ENCODE data around the gene GDPD5.

DNA sequence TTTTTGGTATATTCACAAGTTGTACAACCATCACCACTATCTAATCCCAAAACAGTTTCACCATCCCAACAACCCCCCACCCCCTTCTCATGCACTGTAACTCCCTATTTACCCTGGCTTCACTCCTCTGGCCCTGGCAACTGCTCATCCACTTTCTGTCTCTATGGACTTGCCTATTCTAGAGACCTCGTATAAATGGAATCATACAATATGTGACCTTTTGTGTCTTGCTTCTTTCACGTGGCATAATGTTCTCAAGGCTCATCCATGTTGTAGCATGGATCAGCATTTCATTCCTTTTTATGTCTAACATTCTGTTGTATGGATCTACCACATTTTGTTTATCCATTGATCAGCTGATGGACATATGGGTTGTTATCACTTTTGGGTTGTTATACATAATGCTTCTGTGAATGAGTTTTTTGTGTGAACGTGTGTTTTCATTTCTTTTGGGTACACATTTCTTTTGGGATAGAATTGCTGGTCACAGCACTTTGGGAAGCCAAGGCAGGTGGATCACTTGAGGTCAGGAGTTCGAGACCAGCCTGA, 46.1 kb downstream of the GDPD5 start:
- TF ChIP-seq CBX5 (IDR thresholded peaks at IDR 0.05; ENCODE audit: low read depth) (no peak), TCF3 (IDR thresholded peaks at IDR 0.05; ENCODE audit: borderline replicate concordance, insufficient read depth, low read depth, low read length) (no peak), HCFC1 (IDR thresholded peaks at IDR 0.05; ENCODE audit: low read length) (no peak), E2F4 (IDR thresholded peaks at IDR 0.05; ENCODE audit: low read depth, low read length) (no peak), ZNF384 (IDR thresholded peaks at IDR 0.05; ENCODE audit: borderline replicate concordance, low read depth, low read length) (no peak), TBL1XR1 (IDR thresholded peaks at IDR 0.05; ENCODE audit: low read depth, low read length) (no peak), CEBPB (IDR thresholded peaks at IDR 0.05; ENCODE audit: borderline replicate concordance in 1 of 2, low read depth in 2 of 2, low read length in 2 of 2) (no peak), ZZZ3 (IDR thresholded peaks at IDR 0.05; ENCODE audit: control insufficient read depth, insufficient read length, low read depth) (no peak), JUND (IDR thresholded peaks at IDR 0.05; ENCODE audit: low read depth, low read length) (no peak), BCL3 (IDR thresholded peaks at IDR 0.05; ENCODE audit: borderline replicate concordance, insufficient read depth, low read depth, low read length, poor library complexity, severe bottlenecking) (no peak)
- TF ChIP-seq, protein P1, sequence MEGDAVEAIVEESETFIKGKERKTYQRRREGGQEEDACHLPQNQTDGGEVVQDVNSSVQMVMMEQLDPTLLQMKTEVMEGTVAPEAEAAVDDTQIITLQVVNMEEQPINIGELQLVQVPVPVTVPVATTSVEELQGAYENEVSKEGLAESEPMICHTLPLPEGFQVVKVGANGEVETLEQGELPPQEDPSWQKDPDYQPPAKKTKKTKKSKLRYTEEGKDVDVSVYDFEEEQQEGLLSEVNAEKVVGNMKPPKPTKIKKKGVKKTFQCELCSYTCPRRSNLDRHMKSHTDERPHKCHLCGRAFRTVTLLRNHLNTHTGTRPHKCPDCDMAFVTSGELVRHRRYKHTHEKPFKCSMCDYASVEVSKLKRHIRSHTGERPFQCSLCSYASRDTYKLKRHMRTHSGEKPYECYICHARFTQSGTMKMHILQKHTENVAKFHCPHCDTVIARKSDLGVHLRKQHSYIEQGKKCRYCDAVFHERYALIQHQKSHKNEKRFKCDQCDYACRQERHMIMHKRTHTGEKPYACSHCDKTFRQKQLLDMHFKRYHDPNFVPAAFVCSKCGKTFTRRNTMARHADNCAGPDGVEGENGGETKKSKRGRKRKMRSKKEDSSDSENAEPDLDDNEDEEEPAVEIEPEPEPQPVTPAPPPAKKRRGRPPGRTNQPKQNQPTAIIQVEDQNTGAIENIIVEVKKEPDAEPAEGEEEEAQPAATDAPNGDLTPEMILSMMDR (IDR thresholded peaks at IDR 0.05 in 2 of 3, conservative IDR thresholded peaks at IDR 0.05 in 1 of 3; ENCODE audit: control insufficient read depth in 2 of 3, extremely low read depth in 1 of 3, insufficient read depth in 1 of 3, low read depth in 3 of 3, low read length in 3 of 3), result no peak
- TF ChIP-seq, protein P2, sequence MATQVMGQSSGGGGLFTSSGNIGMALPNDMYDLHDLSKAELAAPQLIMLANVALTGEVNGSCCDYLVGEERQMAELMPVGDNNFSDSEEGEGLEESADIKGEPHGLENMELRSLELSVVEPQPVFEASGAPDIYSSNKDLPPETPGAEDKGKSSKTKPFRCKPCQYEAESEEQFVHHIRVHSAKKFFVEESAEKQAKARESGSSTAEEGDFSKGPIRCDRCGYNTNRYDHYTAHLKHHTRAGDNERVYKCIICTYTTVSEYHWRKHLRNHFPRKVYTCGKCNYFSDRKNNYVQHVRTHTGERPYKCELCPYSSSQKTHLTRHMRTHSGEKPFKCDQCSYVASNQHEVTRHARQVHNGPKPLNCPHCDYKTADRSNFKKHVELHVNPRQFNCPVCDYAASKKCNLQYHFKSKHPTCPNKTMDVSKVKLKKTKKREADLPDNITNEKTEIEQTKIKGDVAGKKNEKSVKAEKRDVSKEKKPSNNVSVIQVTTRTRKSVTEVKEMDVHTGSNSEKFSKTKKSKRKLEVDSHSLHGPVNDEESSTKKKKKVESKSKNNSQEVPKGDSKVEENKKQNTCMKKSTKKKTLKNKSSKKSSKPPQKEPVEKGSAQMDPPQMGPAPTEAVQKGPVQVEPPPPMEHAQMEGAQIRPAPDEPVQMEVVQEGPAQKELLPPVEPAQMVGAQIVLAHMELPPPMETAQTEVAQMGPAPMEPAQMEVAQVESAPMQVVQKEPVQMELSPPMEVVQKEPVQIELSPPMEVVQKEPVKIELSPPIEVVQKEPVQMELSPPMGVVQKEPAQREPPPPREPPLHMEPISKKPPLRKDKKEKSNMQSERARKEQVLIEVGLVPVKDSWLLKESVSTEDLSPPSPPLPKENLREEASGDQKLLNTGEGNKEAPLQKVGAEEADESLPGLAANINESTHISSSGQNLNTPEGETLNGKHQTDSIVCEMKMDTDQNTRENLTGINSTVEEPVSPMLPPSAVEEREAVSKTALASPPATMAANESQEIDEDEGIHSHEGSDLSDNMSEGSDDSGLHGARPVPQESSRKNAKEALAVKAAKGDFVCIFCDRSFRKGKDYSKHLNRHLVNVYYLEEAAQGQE (IDR thresholded peaks at IDR 0.05; ENCODE audit: low read depth, low read length), result no peak
